OCI-LY7 (cell line): ENCODE results near the gene IGLL5. TPM values are rescaled to one million over a fixed set of nuclear protein-coding genes. Genes with fewer than 3 reads are reported as not detected.

ENCODE experiments used
- BruUV-seq: library from RNA; stranded (reverse); fragments of 400-500 nt; replicated peaks from 2 replicates; lab custom pipeline; 2021; lab: Mats Ljungman, UMichigan
- CTCF ChIA-PET: fragments of 300-600 bp; sonication (Branson Sonifier 250); formaldehyde crosslinking; loops from one replicate; lab custom pipeline; 2022; ENCODE audit warnings: antibody characterized with exemption; ENCODE audit not compliant: unreplicated experiment; lab: Charles Lee
- POLR2A ChIA-PET: fragments of 300-600 bp; sonication (Branson Sonifier 250); formaldehyde crosslinking; loops from one replicate; lab custom pipeline; 2022; ENCODE audit warnings: antibody characterized with exemption; lab: Charles Lee
- DNase-seq: peaks from one replicate; pipeline ENCODE4 v3.0.0-alpha.2; 2015; ENCODE audit warnings: low spot score
- H2AFZ ChIP-seq: fragments of 200-600 bp; sonication (generic), shearing (Covaris generic); 2 replicates; pipeline ENCODE4 v1.6.1; 2014; ENCODE audit warnings: mild to moderate bottlenecking, antibody characterized with exemption, low read length, moderate library complexity
- H3K27ac ChIP-seq: fragments of 200-600 bp; sonication (generic); 2 replicates; pipeline ENCODE4 v1.5.1; 2014; ENCODE audit warnings: mixed run types, low read depth, mild to moderate bottlenecking, moderate library complexity, low read length, inconsistent platforms; ENCODE audit not compliant: poor library complexity, severe bottlenecking
- H3K36me3 ChIP-seq: fragments of 200-600 bp; sonication (generic); 2 replicates; pipeline ENCODE4 v1.6.1; 2014; ENCODE audit warnings: mild to moderate bottlenecking, antibody characterized with exemption, low read length, moderate library complexity, mixed read lengths; ENCODE audit not compliant: insufficient read depth
- H3K4me1 ChIP-seq: fragments of 200-600 bp; sonication (generic); 2 replicates; pipeline ENCODE4 v1.5.1; 2014; ENCODE audit warnings: mild to moderate bottlenecking, low read length; ENCODE audit not compliant: insufficient read depth, poor library complexity, severe bottlenecking
- H3K4me2 ChIP-seq: fragments of 200-600 bp; sonication (generic); 2 replicates; pipeline ENCODE4 v1.6.1; 2014; ENCODE audit warnings: mild to moderate bottlenecking, low read length
- H3K4me3 ChIP-seq: fragments of 200-600 bp; sonication (generic); 2 replicates; pipeline ENCODE4 v1.5.1; 2014; ENCODE audit warnings: mild to moderate bottlenecking, low read depth, low read length; ENCODE audit not compliant: poor library complexity, severe bottlenecking
- H3K79me2 ChIP-seq: fragments of 200-600 bp; sonication (generic); 2 replicates; pipeline ENCODE4 v1.6.1; 2016; ENCODE audit warnings: low read depth, mild to moderate bottlenecking, low read length, moderate library complexity, mixed read lengths; ENCODE audit not compliant: insufficient read depth
- H3K9me2 ChIP-seq: fragments of 200-600 bp; sonication (generic); 2 replicates; pipeline ENCODE4 v1.6.1; 2016; ENCODE audit warnings: mild to moderate bottlenecking, low read length, mixed read lengths; ENCODE audit not compliant: insufficient read depth
- H3K9me3 ChIP-seq: fragments of 200-600 bp; sonication (generic); 2 replicates; pipeline ENCODE4 v1.6.1; 2014; ENCODE audit warnings: mild to moderate bottlenecking, mixed run types, low read length, mixed read lengths
- H4K20me1 ChIP-seq: fragments of 200-600 bp; sonication (generic); 2 replicates; pipeline ENCODE4 v1.6.1; 2014; ENCODE audit warnings: mild to moderate bottlenecking, antibody characterized with exemption, low read length, moderate library complexity, mixed read lengths; ENCODE audit not compliant: insufficient read depth
- CTCF ChIP-seq: fragments of 200-600 bp; sonication (generic); conservative IDR thresholded peaks from 2 replicates; pipeline ENCODE4 v1.5.1; 2014; ENCODE audit warnings: mild to moderate bottlenecking, antibody characterized with exemption, low read length, moderate library complexity, mixed read lengths
- EZH2phosphoT487 ChIP-seq: fragments of 200-600 bp; sonication (generic); IDR thresholded peaks from 2 replicates; pipeline ENCODE4 v1.6.1; 2018; ENCODE audit warnings: low read depth, borderline replicate concordance, mild to moderate bottlenecking, mixed run types, antibody characterized with exemption, low read length, moderate library complexity, mixed read lengths
- intact Hi-C: fragments of 100-400 bp; cut with micrococcal nuclease; formaldehyde crosslinking; loops from one replicate; pipeline ENCODE4 v1.10.0; 2022; ENCODE audit not compliant: unreplicated experiment
- total RNA-seq, 2 experiments: library from RNA; depleted of rRNA in 1 of 2; stranded (reverse); fragments of >200 nt in 1 of 2; shearing (Covaris generic) in 1 of 2; gene quantifications; 2 replicates each; pipeline ENCODE4 v1.2.3, GENCODE V29; 2014 to 2022

The IGLL5 gene
- total RNA-seq, 2 experiments from 2014 or later: 219 to 364 TPM

GRCh38 chr22:22867996-22868715 is 19.5 kb upstream of the IGLL5 start:
- BruUV-seq: no TSS peak

GRCh38 chr22:22870577-22871404 is 16.8 kb upstream of the IGLL5 start:
- BruUV-seq: no TSS peak
- ChIA-PET POLR2A (interaction anchor here (0.8 to 0.9 kb wide), 3 partner anchors 13 to 117 kb away, joined by 3 to 4 read pairs (median 3); no protein-coding TSS in a partner anchor), CTCF (interaction anchor here (0.6 to 1.6 kb wide), 9 partner anchors 9 to 150 kb away, joined by 3 to 12 read pairs (median 7); no protein-coding TSS in a partner anchor)
- Histone ChIP-seq H3K4me2 (peak overlapping the region; percentile 21; the same call in 1 of the 2 replicates), H3K4me3 (no peak overlapping the region), H2AFZ (no peak overlapping the region), H3K79me2 (no peaks in the 10 kb centered on the region), H3K9me2 (no peaks in the 10 kb centered on the region), H4K20me1 (no peaks in the 10 kb centered on the region), H3K9me3 (peaks cover 15% of the 10 kb centered on the region; the same call in 1 of the 2 replicates), H3K27ac (no peak overlapping the region), H3K36me3 (peaks cover 8% of the 10 kb centered on the region; the same call in 1 of the 2 replicates), H3K4me1 (peaks cover 64% of the 10 kb centered on the region)
- peak; percentile 82 for DNase-seq
- intact Hi-C loops: no loop called here
- TF ChIP-seq CTCF (peak; percentile 83), EZH2phosphoT487 (no peak)

More at GRCh38 chr22:22867996-22868715, 19.5 kb upstream of the IGLL5 start:
- peak overlapping the region; percentile 64 for H3K4me2 ChIP-seq
- no peaks in the 10 kb centered on the region for H3K36me3 ChIP-seq
- ChIA-PET POLR2A (interaction anchor here (0.5 to 0.7 kb wide), 2 partner anchors 10 to 802 kb away, joined by 3 to 4 read pairs; no protein-coding TSS in a partner anchor), CTCF (interaction anchor here (0.7 kb wide), 1 partner anchor 67 kb away, joined by 4 read pairs; no protein-coding TSS in a partner anchor)
- H3K27ac ChIP-seq: peak overlapping the region; percentile 92
- H2AFZ ChIP-seq: no peak overlapping the region
- TF ChIP-seq CTCF (no peak), EZH2phosphoT487 (no peak)
- H3K9me3 ChIP-seq: no peaks in the 10 kb centered on the region
- H4K20me1 ChIP-seq: no peaks in the 10 kb centered on the region
- no peaks in the 10 kb centered on the region for H3K9me2 ChIP-seq
- intact Hi-C loops: loop anchor here (5.0 kb wide), 2 partner anchors 269 to 404 kb away; no protein-coding TSS in a partner anchor
- no peaks in the 10 kb centered on the region for H3K79me2 ChIP-seq
- peaks cover 83% of the 10 kb centered on the region for H3K4me1 ChIP-seq
- no peak for DNase-seq
- H3K4me3 ChIP-seq: no peak overlapping the region
